Fibroblast of skin of right biceps (primary cell): ENCODE results near the gene TRIM6.
A peak's percentile ranks its signal among the peaks of the same experiment; 100 is the strongest.
"Not testable (repeated sequence)": the region's sequence is repeated elsewhere in the genome, so short reads cannot be mapped to it uniquely, and the experiment has no call there.

Source experiments
- DNase-seq: peaks from one replicate; pipeline ENCODE4 v3.0.0-alpha.2; 2013

Gene TRIM6

DNA sequence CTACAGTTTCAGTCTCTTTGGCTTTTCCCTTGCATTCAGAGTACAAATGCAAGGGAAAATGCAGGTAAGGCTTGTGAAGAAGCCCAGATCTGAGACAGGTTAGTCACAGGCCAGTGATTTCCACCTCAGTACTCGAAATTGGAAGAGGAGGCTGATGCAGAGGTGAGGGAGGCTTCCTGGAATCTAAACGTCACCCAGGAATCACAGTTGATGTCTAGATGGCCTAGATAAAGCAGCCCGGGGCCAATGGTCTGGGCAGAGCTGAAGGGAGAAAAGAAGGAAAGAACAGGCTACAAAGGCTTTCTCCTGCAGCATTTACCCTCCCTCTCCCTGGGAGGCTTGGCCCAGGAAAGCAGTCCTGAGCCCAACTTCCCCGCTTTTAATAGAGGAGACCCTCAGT lies 8.5 kb downstream of the TRIM6 start:
- no peak for DNase-seq

- DNase-seq: peak; percentile 79
These were observed 9.4 kb downstream of the TRIM6 start for GRCh38 chr11:5605849-5606248.

DNA sequence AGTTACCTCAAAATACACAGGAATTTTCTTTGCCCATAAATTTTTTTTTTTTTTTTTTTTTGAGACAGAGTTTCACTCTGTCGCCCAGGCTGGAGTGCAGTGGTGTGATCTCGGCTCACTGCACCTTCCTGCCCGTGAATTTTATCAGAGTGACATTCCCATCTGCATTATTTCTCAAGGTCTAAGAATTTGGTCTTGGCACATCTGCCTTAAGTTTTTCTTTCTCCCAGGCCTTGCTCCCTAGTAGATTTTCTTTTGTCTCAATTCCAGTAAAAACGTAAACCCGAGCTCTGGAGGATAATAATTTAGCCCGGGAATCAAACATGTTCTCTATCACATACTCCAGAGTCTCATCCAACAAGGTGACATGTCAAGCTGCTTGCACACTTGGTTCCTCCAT lies 12.4 kb downstream of the TRIM6 start:
- no peak for DNase-seq

- no peak for DNase-seq
These were observed 14.0 kb downstream of the TRIM6 start for GRCh38 chr11:5610446-5610845.

DNA sequence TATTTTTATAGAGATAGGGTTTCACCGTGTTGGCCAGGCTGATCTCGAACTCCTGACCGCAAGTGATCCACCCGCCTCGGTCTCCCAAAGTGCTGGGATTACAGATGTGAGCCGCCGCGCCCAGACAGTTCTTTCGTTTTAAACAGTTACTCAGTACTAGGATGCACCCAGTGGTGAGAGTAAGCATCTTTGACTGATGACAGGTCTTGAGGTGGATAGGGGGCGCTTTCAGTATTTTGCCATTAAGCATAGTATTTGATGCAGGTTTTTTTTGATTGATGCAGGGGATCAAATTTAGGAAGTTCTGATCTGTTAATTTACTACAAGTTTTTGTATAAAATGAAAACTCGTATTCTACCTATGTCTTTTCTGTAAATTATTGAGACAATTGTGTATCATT lies 15.2 kb downstream of the TRIM6 start:
- DNase-seq: no peak

DNA sequence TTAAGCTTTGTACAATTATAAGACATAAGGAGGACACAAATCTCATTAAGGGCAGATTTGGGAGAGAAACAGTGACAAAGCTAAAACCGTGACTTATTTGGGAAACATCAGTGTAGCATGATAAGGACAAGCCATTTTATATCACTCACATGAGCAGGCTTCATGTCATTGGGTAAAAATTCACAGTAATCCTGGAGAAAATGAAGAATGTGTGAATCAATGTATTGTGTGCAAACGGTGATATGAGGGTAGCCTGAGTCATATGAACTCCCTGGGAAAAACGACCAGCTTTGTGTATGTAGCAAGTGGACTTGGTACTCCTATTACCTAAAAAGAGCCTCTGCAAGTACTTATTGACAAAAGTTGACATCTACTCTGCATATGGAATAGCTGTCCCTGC lies 22.4 kb downstream of the TRIM6 start:
- peak; percentile 84 for DNase-seq

DNA sequence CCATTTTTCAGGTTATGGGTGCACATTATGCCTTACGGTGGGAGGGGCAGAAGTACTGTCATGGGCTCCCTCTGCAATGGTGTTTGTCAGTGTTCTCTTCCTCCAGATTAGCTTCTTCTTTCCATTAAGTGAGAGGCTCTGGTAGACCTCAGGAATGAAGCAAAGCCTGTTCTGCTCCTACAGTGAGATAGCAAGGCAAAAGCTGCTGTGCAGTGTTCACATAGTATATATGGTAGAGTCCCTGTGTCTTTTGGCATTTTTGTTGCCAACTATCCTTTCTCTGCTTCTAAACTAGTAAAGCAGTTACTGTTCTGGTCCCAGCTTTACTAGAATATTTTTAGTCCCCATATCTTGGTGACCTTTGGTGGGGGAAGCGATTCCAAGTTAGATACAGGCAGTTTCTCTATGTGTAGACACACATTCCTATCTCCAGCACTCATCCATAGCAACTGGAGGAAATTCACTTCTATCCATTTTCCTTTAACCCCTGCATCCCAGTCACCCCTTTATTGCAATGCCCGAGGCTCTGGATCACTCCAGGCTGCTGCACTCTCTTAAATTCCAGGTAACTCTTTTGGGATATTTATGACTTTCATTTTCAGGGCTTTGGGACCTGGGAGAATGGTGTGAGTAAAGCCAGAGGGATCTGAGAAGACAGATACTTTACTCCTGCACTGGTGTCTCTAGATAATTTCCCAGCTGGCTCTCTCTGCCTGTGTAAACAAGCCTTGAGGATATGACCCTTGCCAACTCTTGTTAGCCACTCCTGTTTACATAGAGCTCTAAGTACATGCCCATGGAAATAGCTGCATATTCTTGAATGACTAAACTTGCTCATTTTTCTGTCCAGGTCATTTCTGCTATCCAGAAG lies 24.4 kb downstream of the TRIM6 start:
- DNase-seq: peak; percentile 73

DNA sequence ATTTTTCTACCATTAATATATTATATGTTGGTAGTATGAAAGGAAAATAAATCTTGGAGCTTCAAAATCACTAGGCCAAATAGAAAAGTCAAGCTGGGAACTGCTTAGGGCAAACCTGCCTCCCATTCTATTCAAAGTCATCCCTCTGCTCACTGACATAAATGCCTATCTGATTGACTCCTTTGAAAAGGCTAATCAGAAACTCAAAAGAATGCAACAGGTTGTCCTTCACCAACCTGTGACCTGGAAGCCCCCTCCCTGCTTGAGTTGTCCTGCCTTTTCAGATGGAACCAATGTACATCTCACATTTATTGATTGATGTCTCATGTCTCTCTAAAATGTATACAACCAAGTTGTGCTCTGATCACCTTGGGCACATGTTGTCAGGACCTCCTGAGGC lies 25.1 kb downstream of the TRIM6 start:
- DNase-seq: no peak

DNA sequence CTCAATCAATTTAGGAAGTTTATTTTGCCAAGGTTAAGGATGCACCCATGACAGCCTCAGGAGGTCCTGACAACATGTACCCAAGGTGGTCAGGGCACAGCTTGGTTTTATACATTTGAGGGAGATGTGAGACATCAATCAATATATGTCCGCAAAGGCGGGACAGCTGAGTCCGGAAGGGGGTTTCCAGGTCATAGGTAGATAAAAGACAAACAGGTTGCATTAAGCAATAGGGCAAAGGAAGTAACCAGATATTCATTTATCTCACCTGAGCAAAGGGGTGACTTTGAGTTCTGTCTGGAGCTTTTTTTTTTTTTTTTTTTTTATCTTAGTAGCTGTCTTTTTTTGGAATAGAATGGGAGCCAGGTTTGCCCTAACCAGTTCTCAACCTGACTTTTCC lies 26.4 kb downstream of the TRIM6 start:
- no peak for DNase-seq

DNA sequence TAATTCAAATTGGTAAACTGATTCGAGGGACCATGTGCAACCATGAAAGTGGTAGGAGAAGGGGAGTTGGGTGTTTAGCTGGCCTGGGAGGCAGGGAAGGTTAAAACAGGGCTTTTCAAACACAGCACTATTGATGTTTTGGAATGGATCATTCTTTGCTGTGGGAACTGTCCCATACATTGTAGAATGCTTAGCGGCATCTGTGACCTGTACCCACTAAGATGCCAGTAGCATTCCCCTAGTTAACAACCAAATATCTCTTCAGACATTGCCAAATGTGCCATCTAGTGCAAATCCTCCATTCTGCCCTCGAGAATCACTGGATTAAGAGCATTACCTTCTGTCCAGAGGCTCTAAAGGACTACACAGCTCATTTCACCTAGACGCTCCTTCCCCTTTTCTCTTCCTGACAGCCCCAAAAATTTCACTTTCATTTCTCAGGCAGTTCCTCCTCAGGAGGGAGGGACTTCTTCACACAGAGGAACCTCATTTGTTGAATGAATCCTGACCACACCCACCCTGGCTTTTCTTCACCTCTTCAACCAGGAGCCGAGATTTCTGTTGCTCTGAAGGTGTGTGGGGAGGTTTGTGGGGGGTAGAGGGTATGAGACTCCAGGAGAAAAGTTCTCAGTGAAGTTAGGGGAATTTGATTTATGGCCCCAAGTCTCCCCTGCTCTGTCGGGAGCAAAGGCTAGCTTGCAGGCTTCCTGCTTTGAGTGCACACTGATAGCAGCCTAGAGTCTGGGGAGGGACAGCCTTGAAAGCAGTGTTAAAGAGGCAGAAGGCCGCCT lies 28.2 kb downstream of the TRIM6 start, which contains the start of gene TRIM34:
Gene TRIM34 (plus strand): TSS at position 513 of the 791 bp plus-strand sequence. CDS start 7,331 bp downstream, outside the sequence.
- peak; percentile 64 for DNase-seq

- no peak for DNase-seq
These were observed 28.8 kb downstream of the TRIM6 start for GRCh38 chr11:5625281-5625680.

DNA sequence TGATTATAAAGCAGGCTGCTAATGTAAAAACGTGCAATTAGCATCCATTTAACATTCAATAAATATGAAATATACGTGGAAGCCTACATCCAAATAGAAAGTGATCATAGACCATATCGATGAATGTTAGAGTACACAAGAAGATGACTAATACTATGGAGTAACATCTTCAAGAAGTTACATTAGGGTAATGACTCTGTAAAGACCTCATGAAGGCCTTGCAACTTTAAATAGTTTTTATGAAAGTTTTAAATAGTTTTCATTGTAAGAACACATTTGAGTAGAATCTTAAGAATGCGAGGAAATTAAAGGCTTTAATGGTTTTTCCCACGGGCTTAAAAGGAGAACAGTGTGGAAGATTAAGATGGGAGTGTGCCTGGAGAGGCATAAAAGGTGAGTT lies 29.8 kb downstream of the TRIM6 start:
- peak; percentile 63 for DNase-seq

GRCh38 chr11:5631417-5631816 lies 35.0 kb downstream of the TRIM6 start:
- DNase-seq: no peak

DNA sequence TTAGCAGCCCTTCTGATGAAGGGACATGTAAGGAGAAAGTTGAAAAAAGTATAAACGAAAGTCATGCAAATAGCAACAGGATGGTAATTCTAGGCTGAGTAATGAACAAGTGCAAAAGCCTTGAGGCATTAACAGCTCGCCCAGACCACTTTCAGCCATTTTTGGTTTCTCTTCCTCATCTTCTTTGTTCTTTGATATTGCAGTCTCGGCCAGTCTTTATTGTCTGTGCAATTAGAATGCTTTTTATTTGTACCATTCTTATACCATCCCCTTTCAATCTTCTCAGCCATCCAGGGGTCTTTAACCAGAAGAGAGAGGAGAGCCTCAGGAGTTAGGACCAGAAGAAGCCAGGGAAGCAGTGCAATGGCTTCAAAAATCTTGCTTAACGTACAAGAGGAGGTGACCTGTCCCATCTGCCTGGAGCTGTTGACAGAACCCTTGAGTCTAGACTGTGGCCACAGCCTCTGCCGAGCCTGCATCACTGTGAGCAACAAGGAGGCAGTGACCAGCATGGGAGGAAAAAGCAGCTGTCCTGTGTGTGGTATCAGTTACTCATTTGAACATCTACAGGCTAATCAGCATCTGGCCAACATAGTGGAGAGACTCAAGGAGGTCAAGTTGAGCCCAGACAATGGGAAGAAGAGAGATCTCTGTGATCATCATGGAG lies 35.7 kb downstream of the TRIM6 start:
- no peak for DNase-seq

DNA sequence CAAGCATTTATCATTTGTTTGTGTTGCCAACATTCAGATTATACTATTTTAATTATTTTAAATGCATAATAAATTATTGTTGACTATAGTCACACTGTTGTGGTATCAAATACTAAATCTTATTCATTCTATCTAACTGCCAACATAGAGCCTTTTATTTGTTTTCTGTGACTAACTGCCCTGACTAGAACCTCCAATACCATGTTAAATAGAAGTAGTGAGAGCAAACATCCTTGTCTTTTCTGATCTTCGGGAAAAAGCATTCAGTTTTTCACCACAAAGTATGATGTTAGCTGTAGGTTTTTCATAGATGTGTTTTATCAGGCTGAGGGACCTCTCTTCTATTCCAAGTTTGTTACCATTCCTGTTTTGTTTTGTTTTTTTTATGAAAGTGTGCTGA lies 43.5 kb downstream of the TRIM6 start:
- no peak for DNase-seq

DNA sequence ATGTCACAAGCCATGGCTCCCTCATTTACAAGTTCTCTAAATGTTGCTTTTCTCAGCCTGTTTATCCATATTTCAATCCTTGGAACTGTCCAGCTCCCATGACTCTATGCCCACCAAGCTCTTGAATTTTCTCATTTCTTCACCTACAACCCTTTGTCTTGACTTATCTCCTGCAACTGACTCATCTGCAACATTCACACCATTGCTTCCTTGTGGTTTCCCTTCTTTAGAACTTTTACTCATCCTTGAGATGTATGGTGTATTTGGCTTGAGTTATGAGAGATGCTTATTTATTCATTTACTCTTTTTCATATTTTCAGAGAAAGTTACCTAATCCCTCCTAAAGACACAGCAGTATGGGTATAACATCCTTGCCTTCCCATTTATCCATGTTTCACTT lies 47.1 kb downstream of the TRIM6 start:
- DNase-seq: no peak

GRCh38 chr11:5646139-5646538 lies 49.7 kb downstream of the TRIM6 start:
- no peak for DNase-seq

DNA sequence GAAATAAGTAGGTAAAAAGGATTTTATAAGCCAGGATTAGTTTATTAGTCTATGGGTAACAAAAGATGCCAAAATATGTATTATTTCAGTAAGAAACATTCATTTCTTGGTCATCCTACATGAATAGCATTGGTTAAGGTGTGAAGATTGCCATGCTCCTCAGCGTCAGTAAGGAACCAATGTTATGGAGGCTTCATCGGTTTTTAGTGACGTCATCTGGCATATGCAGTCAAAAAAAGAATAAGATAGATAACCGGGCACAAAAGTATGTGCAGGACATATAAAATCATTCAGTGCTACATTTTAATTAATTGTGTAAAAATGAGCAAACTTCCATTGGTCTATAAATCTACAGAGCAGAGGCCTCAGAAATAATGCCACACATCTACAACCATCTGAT lies 59.0 kb downstream of the TRIM6 start:
- no peak for DNase-seq

- not testable (repeated sequence) for DNase-seq
These were observed 60.5 kb downstream of the TRIM6 start for GRCh38 chr11:5656956-5657355.

DNA sequence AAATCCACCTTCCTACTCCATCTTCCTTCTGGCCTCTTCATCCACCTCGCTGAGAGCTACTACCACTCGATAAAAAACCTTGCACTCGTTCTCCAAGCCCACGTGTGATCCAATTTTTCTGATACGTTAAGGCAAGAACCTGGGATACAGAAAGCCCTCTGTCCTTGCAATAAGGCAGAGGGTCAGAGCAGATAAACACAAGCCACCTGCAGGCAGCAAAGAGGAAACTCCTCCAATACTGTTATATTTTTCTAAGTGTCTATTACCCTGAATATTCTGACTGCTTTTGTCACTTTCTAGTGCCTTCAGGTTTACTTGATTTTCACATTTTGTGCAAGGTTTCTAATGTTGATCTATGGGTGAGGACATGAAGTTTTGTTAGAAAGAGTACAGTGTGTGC lies 61.9 kb downstream of the TRIM6 start:
- DNase-seq: no peak
